Neural crest cell (in vitro differentiated cells): ENCODE measurements around the gene RPUSD2. TPM values are rescaled to one million over a fixed set of nuclear protein-coding genes. Genes with fewer than 3 reads are reported as not detected.

Experiments used
- DNase-seq: peaks from one replicate; pipeline ENCODE4 v3.0.0; 2021; ENCODE audit warnings: low read depth, mixed read lengths, low spot score
- H3K27ac Mint-ChIP-seq: one replicate; pipeline ENCODE4 v1.8.0; 2021; ENCODE audit warnings: mild to moderate bottlenecking, mixed read lengths; ENCODE audit not compliant: unreplicated experiment
- H3K27me3 Mint-ChIP-seq: 2 replicates; pipeline ENCODE4 v1.8.0; 2021; ENCODE audit warnings: low read depth, mild to moderate bottlenecking, mixed read lengths
- H3K36me3 Mint-ChIP-seq: 2 replicates; pipeline ENCODE4 v1.8.0; 2021; ENCODE audit warnings: low read depth, mild to moderate bottlenecking, mixed read lengths
- H3K4me1 Mint-ChIP-seq: 2 replicates; pipeline ENCODE4 v1.8.0; 2021; ENCODE audit warnings: mixed read lengths
- H3K4me3 Mint-ChIP-seq: one replicate; pipeline ENCODE4 v1.8.0; 2021; ENCODE audit warnings: mild to moderate bottlenecking, mixed read lengths
- H3K9me3 Mint-ChIP-seq: 2 replicates; pipeline ENCODE4 v1.8.0; 2021; ENCODE audit warnings: mixed read lengths
- CTCF ChIP-seq: fragments of 200-600 bp; sonication (generic); conservative IDR thresholded peaks from 2 replicates; pipeline ENCODE4 v1.5.0; 2021; ENCODE audit warnings: antibody characterized with exemption, mild to moderate bottlenecking
- total RNA-seq: library from RNA; stranded (reverse); gene quantifications from 2 replicates; pipeline ENCODE4 v1.2.1, GENCODE V29; 2021

The RPUSD2 gene
- total RNA-seq, 1 donor from 2014 or later, result 16.9 TPM

GRCh38 chr15:40555876-40556275, 13.2 kb upstream of the RPUSD2 start:
- Mint-ChIP-seq H3K4me1 (peaks cover 9% of the 10 kb centered on the region), H3K27ac (no peak overlapping the region)

DNA sequence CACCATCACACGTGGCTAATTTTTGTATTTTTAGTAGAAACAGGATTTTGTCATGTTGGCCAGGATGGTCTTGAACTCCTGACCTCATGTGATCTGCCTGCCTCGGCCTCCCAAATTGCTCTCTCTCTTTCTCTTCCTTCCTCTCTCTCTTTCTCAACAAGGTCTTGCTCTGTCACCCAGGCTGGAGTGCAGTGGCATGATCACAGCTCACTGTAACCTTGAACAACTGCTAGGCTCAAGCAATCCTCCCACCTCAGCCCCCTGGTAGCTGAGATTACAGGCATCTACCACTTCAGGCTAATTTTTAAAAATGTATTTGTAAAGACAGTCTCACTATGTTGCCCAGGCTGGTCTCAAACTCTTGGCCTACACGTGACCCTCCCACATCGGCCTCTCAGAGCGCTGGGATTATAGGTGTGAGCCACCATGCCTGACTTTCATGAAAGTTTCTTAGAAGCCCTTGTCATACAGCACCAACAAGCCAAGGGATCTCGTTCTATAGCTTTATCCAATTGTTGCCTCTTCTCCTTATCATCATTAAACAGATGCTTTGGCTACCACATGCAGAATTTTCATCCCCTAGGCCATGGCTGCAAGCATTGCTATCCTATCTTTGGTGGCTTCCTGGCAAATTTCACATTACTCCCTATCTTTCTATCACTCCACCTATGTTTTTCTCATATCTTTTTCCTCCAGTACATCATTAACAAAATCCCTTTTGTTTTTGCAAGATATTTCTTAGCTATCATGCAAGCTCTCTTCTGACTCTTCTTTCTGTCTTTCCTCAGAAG, 10.0 kb upstream of the RPUSD2 start:
- Mint-ChIP-seq H3K9me3 (no peaks in the 10 kb centered on the region), H3K36me3 (peaks cover 4% of the 10 kb centered on the region), H3K4me1 (peaks cover 8% of the 10 kb centered on the region), H3K27ac (no peak overlapping the region), H3K4me3 (no peak overlapping the region), H3K27me3 (no peaks in the 10 kb centered on the region)
- no peak for DNase-seq
- no peak for TF ChIP-seq CTCF

More at GRCh38 chr15:40555876-40556275, 13.2 kb upstream of the RPUSD2 start:
- no peak for TF ChIP-seq CTCF
- no peak overlapping the region for H3K4me3 Mint-ChIP-seq
- H3K27me3 Mint-ChIP-seq, result no peaks in the 10 kb centered on the region
- H3K9me3 Mint-ChIP-seq, result no peaks in the 10 kb centered on the region
- DNase-seq, result no peak
- H3K36me3 Mint-ChIP-seq, result peaks cover 4% of the 10 kb centered on the region

- peaks cover 11% of the 10 kb centered on the region for H3K27me3 Mint-ChIP-seq
- peak overlapping the region; percentile 68 for H3K4me3 Mint-ChIP-seq
- no peak for DNase-seq
- no peak for TF ChIP-seq CTCF
- no peak overlapping the region for H3K27ac Mint-ChIP-seq
- H3K9me3 Mint-ChIP-seq, result no peaks in the 10 kb centered on the region
- H3K4me1 Mint-ChIP-seq, result peaks cover 17% of the 10 kb centered on the region
- peaks cover 4% of the 10 kb centered on the region for H3K36me3 Mint-ChIP-seq
These were observed 6.4 kb upstream of the RPUSD2 start for GRCh38 chr15:40562691-40563090.

GRCh38 chr15:40563426-40563825, 5.7 kb upstream of the RPUSD2 start:
- no peaks in the 10 kb centered on the region for H3K9me3 Mint-ChIP-seq
- H3K27ac Mint-ChIP-seq, result no peak overlapping the region
- TF ChIP-seq CTCF, result no peak
- DNase-seq, result no peak
- H3K4me1 Mint-ChIP-seq, result peaks cover 19% of the 10 kb centered on the region
- H3K4me3 Mint-ChIP-seq, result peak overlapping the region; percentile 59
- H3K36me3 Mint-ChIP-seq, result peaks cover 4% of the 10 kb centered on the region
- peaks cover 16% of the 10 kb centered on the region for H3K27me3 Mint-ChIP-seq

GRCh38 chr15:40564591-40565332, 4.3 kb upstream of the RPUSD2 start, which contains the start of gene CCDC32:
Gene CCDC32, minus strand, starts transcription at chr15:40565042. Its CDS starts 2,027 bp downstream, at chr15:40563015.
- no peak for TF ChIP-seq CTCF
- Mint-ChIP-seq H3K4me1 (peaks cover 25% of the 10 kb centered on the region), H3K4me3 (peak within 1 kb of the TSS; percentile 93), H3K9me3 (no peaks in the 10 kb centered on the region), H3K36me3 (peaks cover 4% of the 10 kb centered on the region), H3K27me3 (peaks cover 16% of the 10 kb centered on the region), H3K27ac (peak within 1 kb of the TSS; percentile 79)
- DNase-seq, result peak; percentile 86
